Measurements from ENCODE around the gene CNTNAP2. TPM values are rescaled to one million over a fixed set of nuclear protein-coding genes. Genes with fewer than 3 reads are reported as not detected.

CNTNAP2 gene
- total RNA-seq, 2 donors from 2014 or later: 171 to 228 TPM

- no peaks in the 10 kb centered on the region for H3K9me3 ChIP-seq (ENCODE audit: control insufficient read depth, low read length)
- H3K27ac ChIP-seq (ENCODE audit: low read depth, low read length): no peak overlapping the region
- Mint-ChIP-seq H3K36me3 (ENCODE audit: low read depth) (no peaks in the 10 kb centered on the region), H3K4me3 (no peak overlapping the region), H3K9me3 (no peaks in the 10 kb centered on the region), H3K27ac (no peak overlapping the region), H3K4me1 (peaks cover 12% of the 10 kb centered on the region), H3K27me3 (ENCODE audit: insufficient read depth) (no peaks in the 10 kb centered on the region)
- no peak for DNase-seq
- WGBS, 2 experiments (ENCODE audit: insufficient coverage in 1 of 2, insufficient read length in 1 of 2): 86 to 100% methylated on average over 1 of the region's 1 CpG
- H3K27me3 ChIP-seq (ENCODE audit: control insufficient read depth, insufficient read depth, low read length, poor library complexity, severe bottlenecking): no peaks in the 10 kb centered on the region
- H3K36me3 ChIP-seq (ENCODE audit: control insufficient read depth, insufficient read depth, low read length): no peaks in the 10 kb centered on the region
- TF ChIP-seq, protein P1, sequence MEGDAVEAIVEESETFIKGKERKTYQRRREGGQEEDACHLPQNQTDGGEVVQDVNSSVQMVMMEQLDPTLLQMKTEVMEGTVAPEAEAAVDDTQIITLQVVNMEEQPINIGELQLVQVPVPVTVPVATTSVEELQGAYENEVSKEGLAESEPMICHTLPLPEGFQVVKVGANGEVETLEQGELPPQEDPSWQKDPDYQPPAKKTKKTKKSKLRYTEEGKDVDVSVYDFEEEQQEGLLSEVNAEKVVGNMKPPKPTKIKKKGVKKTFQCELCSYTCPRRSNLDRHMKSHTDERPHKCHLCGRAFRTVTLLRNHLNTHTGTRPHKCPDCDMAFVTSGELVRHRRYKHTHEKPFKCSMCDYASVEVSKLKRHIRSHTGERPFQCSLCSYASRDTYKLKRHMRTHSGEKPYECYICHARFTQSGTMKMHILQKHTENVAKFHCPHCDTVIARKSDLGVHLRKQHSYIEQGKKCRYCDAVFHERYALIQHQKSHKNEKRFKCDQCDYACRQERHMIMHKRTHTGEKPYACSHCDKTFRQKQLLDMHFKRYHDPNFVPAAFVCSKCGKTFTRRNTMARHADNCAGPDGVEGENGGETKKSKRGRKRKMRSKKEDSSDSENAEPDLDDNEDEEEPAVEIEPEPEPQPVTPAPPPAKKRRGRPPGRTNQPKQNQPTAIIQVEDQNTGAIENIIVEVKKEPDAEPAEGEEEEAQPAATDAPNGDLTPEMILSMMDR (conservative IDR thresholded peaks at IDR 0.05): no peak
- no peak overlapping the region for H3K4me3 ChIP-seq (ENCODE audit: low read length)
- H3K9ac ChIP-seq (ENCODE audit: extremely low read depth, low read length, poor library complexity, severe bottlenecking): no peak overlapping the region
- no peaks in the 10 kb centered on the region for H3K4me1 ChIP-seq (ENCODE audit: control insufficient read depth, insufficient read depth, low read length)
Measured at GRCh38 chr7:146722986-146723385, 606.4 kb downstream of the CNTNAP2 start.

- no peaks in the 10 kb centered on the region for H3K36me3 ChIP-seq (ENCODE audit: control insufficient read depth, insufficient read depth, low read length)
- H3K4me3 ChIP-seq (ENCODE audit: low read length): no peak overlapping the region
- Mint-ChIP-seq H3K9me3 (no peaks in the 10 kb centered on the region), H3K27me3 (ENCODE audit: insufficient read depth) (no peaks in the 10 kb centered on the region), H3K36me3 (ENCODE audit: low read depth) (no peaks in the 10 kb centered on the region), H3K27ac (peak overlapping the region; percentile 45), H3K4me1 (peaks cover 12% of the 10 kb centered on the region), H3K4me3 (no peak overlapping the region)
- H3K27me3 ChIP-seq (ENCODE audit: control insufficient read depth, insufficient read depth, low read length, poor library complexity, severe bottlenecking): no peaks in the 10 kb centered on the region
- DNase-seq: no peak
- TF ChIP-seq, protein P1 (conservative IDR thresholded peaks at IDR 0.05): no peak
- no peak overlapping the region for H3K9ac ChIP-seq (ENCODE audit: extremely low read depth, low read length, poor library complexity, severe bottlenecking)
- 91 to 100% methylated on average over 1 to 3 of the region's 3 CpGs for WGBS, 2 experiments (ENCODE audit: insufficient coverage in 1 of 2, insufficient read length in 1 of 2)
- no peaks in the 10 kb centered on the region for H3K9me3 ChIP-seq (ENCODE audit: control insufficient read depth, low read length)
- H3K27ac ChIP-seq (ENCODE audit: low read depth, low read length): no peak overlapping the region
- no peaks in the 10 kb centered on the region for H3K4me1 ChIP-seq (ENCODE audit: control insufficient read depth, insufficient read depth, low read length)
Measured at GRCh38 chr7:146725520-146725919, 608.9 kb downstream of the CNTNAP2 start.

- H3K4me3 Mint-ChIP-seq: no peak overlapping the region
- no peak overlapping the region for H3K9ac ChIP-seq (ENCODE audit: extremely low read depth, low read length, poor library complexity, severe bottlenecking)
- TF ChIP-seq, protein P1 (conservative IDR thresholded peaks at IDR 0.05): no peak
- DNase-seq: no peak
- no peaks in the 10 kb centered on the region for H3K36me3 Mint-ChIP-seq (ENCODE audit: low read depth)
- H3K27ac Mint-ChIP-seq: no peak overlapping the region
- no peak overlapping the region for H3K4me3 ChIP-seq (ENCODE audit: low read length)
- H3K9me3 Mint-ChIP-seq: no peaks in the 10 kb centered on the region
- H3K27me3 ChIP-seq (ENCODE audit: control insufficient read depth, insufficient read depth, low read length, poor library complexity, severe bottlenecking): no peaks in the 10 kb centered on the region
- no peaks in the 10 kb centered on the region for H3K27me3 Mint-ChIP-seq (ENCODE audit: insufficient read depth)
- H3K4me1 ChIP-seq (ENCODE audit: control insufficient read depth, insufficient read depth, low read length): no peaks in the 10 kb centered on the region
- H3K36me3 ChIP-seq (ENCODE audit: control insufficient read depth, insufficient read depth, low read length): no peaks in the 10 kb centered on the region
- no peaks in the 10 kb centered on the region for H3K9me3 ChIP-seq (ENCODE audit: control insufficient read depth, low read length)
- peaks cover 12% of the 10 kb centered on the region for H3K4me1 Mint-ChIP-seq
- 95 to 96% methylated on average over 4 to 5 of the region's 5 CpGs for WGBS, 2 experiments (ENCODE audit: insufficient coverage in 1 of 2, insufficient read length in 1 of 2)
- H3K27ac ChIP-seq (ENCODE audit: low read depth, low read length): no peak overlapping the region
Measured at GRCh38 chr7:146728141-146728540, 611.5 kb downstream of the CNTNAP2 start.
